ENCODE data around the gene NLRP9. TPM values are rescaled to one million over a fixed set of nuclear protein-coding genes. Genes with fewer than 3 reads are reported as not detected.

NLRP9 gene
- total RNA-seq, 4 donors from 2014 or later, result 0.28 TPM; not detected in 3

DNA sequence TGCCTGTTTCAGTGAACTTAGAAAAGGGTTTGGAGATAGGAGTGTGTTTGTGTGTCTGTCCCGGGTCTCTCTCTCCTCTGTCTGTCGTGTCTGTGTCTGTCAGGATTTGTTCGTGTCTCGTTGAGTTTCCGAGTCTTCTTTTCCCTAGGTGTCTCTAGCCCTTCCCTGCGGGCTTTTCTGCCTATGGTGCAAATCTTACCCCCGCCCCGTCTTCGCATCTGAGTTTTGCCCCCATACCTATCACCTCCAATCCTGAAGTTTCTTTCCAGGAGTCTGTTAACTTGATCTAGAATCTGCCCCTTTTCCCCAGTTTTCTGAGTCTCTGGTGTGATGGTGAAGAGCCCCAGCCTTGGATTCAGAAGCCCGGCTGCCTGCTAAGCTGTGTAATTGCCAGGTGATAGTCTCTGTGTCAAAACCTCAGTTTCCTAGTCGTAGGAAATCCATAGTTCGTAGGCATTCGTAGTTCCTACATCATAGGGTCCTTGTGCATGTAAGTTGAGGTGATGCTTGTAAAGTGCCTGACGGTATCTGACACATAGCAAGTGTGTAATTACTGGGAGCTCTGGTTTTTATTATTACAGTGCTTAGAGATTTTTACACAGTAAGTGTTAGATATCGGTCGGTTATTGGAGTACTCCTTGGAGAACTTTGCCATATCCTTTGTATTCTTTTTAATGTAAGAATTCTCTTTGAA is 62.4 kb downstream of the NLRP9 start:
- Histone ChIP-seq H3K27me3 (no peaks in the 10 kb centered on the region), H3K36me3 (no peaks in the 10 kb centered on the region), H3K27ac (peak overlapping the region; percentile 84 to 90), H3K4me1 (peaks cover 7 to 21% of the 10 kb centered on the region in 2 donors), H3K9me3 (no peaks in the 10 kb centered on the region), H3K4me3 (peak overlapping the region; percentile 41 to 94)
- intact Hi-C loops (cut with DNase I; ENCODE audit: low total_unique reads), result no loop called here
- TF ChIP-seq, protein P1, sequence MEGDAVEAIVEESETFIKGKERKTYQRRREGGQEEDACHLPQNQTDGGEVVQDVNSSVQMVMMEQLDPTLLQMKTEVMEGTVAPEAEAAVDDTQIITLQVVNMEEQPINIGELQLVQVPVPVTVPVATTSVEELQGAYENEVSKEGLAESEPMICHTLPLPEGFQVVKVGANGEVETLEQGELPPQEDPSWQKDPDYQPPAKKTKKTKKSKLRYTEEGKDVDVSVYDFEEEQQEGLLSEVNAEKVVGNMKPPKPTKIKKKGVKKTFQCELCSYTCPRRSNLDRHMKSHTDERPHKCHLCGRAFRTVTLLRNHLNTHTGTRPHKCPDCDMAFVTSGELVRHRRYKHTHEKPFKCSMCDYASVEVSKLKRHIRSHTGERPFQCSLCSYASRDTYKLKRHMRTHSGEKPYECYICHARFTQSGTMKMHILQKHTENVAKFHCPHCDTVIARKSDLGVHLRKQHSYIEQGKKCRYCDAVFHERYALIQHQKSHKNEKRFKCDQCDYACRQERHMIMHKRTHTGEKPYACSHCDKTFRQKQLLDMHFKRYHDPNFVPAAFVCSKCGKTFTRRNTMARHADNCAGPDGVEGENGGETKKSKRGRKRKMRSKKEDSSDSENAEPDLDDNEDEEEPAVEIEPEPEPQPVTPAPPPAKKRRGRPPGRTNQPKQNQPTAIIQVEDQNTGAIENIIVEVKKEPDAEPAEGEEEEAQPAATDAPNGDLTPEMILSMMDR (IDR thresholded peaks at IDR 0.05), result no peak
- no peak for TF ChIP-seq POLR2A (IDR thresholded peaks at IDR 0.05)
- no peak for DNase-seq

- peak within 1 kb of the TSS; percentile 84 to 90 for H3K27ac ChIP-seq
- H3K36me3 ChIP-seq, result no peaks in the 10 kb centered on the region
- intact Hi-C loops (cut with DNase I; ENCODE audit: low total_unique reads), result no loop called here
- peak within 1 kb of the TSS; percentile 41 to 94 for H3K4me3 ChIP-seq
- no peaks in the 10 kb centered on the region for H3K9me3 ChIP-seq
- TF ChIP-seq, protein P1 (IDR thresholded peaks at IDR 0.05), result no peak
- TF ChIP-seq POLR2A (IDR thresholded peaks at IDR 0.05), result peak; percentile 14 to 45
- peaks cover 7 to 21% of the 10 kb centered on the region in 2 donors for H3K4me1 ChIP-seq
- no peaks in the 10 kb centered on the region for H3K27me3 ChIP-seq
- DNase-seq, result peak; percentile 95 to 96
Measured at GRCh38 chr19:55674841-55675660, 63.2 kb downstream of the NLRP9 start, which contains the start of gene EPN1. TSS of gene EPN1 (plus strand) at chr19:55675226. CDS start at chr19:55678628, 3,402 bp downstream.

- no peaks in the 10 kb centered on the region for H3K27me3 ChIP-seq
- no peak for DNase-seq
- peak overlapping the region; percentile 41 to 94 for H3K4me3 ChIP-seq
- no peaks in the 10 kb centered on the region for H3K9me3 ChIP-seq
- no peaks in the 10 kb centered on the region for H3K36me3 ChIP-seq
- peaks cover 7 to 21% of the 10 kb centered on the region in 2 donors for H3K4me1 ChIP-seq
- peak overlapping the region; percentile 78 to 90 for H3K27ac ChIP-seq
- intact Hi-C loops (cut with DNase I; ENCODE audit: low total_unique reads), result no loop called here
- no peak for TF ChIP-seq POLR2A (IDR thresholded peaks at IDR 0.05)
- TF ChIP-seq, protein P1 (IDR thresholded peaks at IDR 0.05), result no peak
Measured at GRCh38 chr19:55674459-55674840, 63.8 kb downstream of the NLRP9 start.

- Histone ChIP-seq H3K27ac (no peak overlapping the region), H3K4me1 (peaks cover 7 to 21% of the 10 kb centered on the region in 2 donors), H3K4me3 (no peak overlapping the region), H3K27me3 (no peaks in the 10 kb centered on the region), H3K36me3 (no peaks in the 10 kb centered on the region), H3K9me3 (no peaks in the 10 kb centered on the region)
- intact Hi-C loops (cut with DNase I; ENCODE audit: low total_unique reads), result no loop called here
- DNase-seq, result no peak
- TF ChIP-seq, protein P1 (IDR thresholded peaks at IDR 0.05), result no peak
- TF ChIP-seq POLR2A (IDR thresholded peaks at IDR 0.05), result no peak
Measured at GRCh38 chr19:55673889-55674288, 64.3 kb downstream of the NLRP9 start.

GRCh38 chr19:55673465-55673864 is 64.7 kb downstream of the NLRP9 start:
- H3K27me3 ChIP-seq, result no peaks in the 10 kb centered on the region
- H3K4me3 ChIP-seq, result no peak overlapping the region
- H3K27ac ChIP-seq, result no peak overlapping the region
- DNase-seq, result no peak
- no peaks in the 10 kb centered on the region for H3K36me3 ChIP-seq
- peaks cover 7 to 21% of the 10 kb centered on the region in 2 donors for H3K4me1 ChIP-seq
- TF ChIP-seq, protein P1 (IDR thresholded peaks at IDR 0.05), result no peak
- no peak for TF ChIP-seq POLR2A (IDR thresholded peaks at IDR 0.05)
- no peaks in the 10 kb centered on the region for H3K9me3 ChIP-seq
- intact Hi-C loops (cut with DNase I; ENCODE audit: low total_unique reads), result no loop called here

Measured in uterus (tissue), 4 donors.